Dermis microvascular lymphatic vessel endothelial cell (primary cell): ENCODE data around the gene SIKE1. TPM values are rescaled to one million over a fixed set of nuclear protein-coding genes. Genes with fewer than 3 reads are reported as not detected.

Experiments
- total RNA-seq: library from RNA; depleted of rRNA; stranded (reverse); fragments of >200 nt; gene quantifications from 2 replicates; pipeline ENCODE4 v1.2.1, GENCODE V29; 2014

Gene SIKE1
- total RNA-seq, 1 donor from 2014 or later = 38.3 TPM

Other genes with a start within 250 kb of the SIKE1 start
- 25.0 and 29.3 TPM in 2 replicates for gene BCAS2, start 199.1 kb downstream of the SIKE1 start, total RNA-seq
- gene DENND2C, start 110.6 kb downstream of the SIKE1 start, total RNA-seq = 4.0 and 6.4 TPM in 2 replicates
- gene AMPD1, start 85.1 kb downstream of the SIKE1 start, total RNA-seq = not detected in 2 replicates
- gene NRAS, start 63.9 kb downstream of the SIKE1 start, total RNA-seq = 74.5 and 76.3 TPM in 2 replicates
- gene CSDE1, start 22.7 kb downstream of the SIKE1 start, total RNA-seq = 996 and 1,077 TPM in 2 replicates
- gene SYCP1, start 74.2 kb upstream of the SIKE1 start, total RNA-seq = not detected in 2 replicates
- not detected in 2 replicates for gene TSHB, start 249.1 kb upstream of the SIKE1 start, total RNA-seq